H1 (cell line): Measurements from ENCODE around the gene BUD23. TPM values are rescaled to one million over a fixed set of nuclear protein-coding genes. Genes with fewer than 3 reads are reported as not detected.

Experiments
- polyA plus RNA-seq, 7 experiments: library from polyadenylated mRNA; depleted of rRNA in 3 of 7; stranded (reverse) in 5 of 7; unstranded in 2 of 7; fragments of >200 nt in 5 of 7; fragments of 200-250 nt in 2 of 7; gene quantifications; 1 replicate in 5 of 7; 2 replicates in 1 of 7; 4 replicates in 1 of 7; pipeline versions ENCODE4 v1.2.1 to v1.2.3, GENCODE V29; 2011 to 2013; ENCODE audit warnings: missing spikeins in 2 of 7, mixed read lengths in 2 of 7
- total RNA-seq: library from RNA; stranded (reverse); fragmentation: NEBNext Ultra II Directional; extraction: Animal tissue kit (Norgen Biotek cat#: 25700); gene quantifications from 2 replicates; pipeline ENCODE4 v1.2.1, GENCODE V29; 2021
- TF ChIP-seq, protein P1 (sequence below): fragments of 300-600 bp; sonication (generic); IDR thresholded peaks from 2 replicates; pipeline ENCODE4 v1.7.1; 2012; ENCODE audit warnings: low read length, moderate library complexity, mild to moderate bottlenecking, inconsistent platforms; ENCODE audit not compliant: insufficient replicate concordance

BUD23 gene
- total and polyA plus RNA-seq, 2 of the 8 experiments (the other 6 are each of a cell fraction or from before 2014, with no cell fraction given): 72.3 to 78.4 TPM

GRCh38 chr7:73703225-73703624, 19.8 kb downstream of the BUD23 start (continued):
- TF ChIP-seq, protein P1, sequence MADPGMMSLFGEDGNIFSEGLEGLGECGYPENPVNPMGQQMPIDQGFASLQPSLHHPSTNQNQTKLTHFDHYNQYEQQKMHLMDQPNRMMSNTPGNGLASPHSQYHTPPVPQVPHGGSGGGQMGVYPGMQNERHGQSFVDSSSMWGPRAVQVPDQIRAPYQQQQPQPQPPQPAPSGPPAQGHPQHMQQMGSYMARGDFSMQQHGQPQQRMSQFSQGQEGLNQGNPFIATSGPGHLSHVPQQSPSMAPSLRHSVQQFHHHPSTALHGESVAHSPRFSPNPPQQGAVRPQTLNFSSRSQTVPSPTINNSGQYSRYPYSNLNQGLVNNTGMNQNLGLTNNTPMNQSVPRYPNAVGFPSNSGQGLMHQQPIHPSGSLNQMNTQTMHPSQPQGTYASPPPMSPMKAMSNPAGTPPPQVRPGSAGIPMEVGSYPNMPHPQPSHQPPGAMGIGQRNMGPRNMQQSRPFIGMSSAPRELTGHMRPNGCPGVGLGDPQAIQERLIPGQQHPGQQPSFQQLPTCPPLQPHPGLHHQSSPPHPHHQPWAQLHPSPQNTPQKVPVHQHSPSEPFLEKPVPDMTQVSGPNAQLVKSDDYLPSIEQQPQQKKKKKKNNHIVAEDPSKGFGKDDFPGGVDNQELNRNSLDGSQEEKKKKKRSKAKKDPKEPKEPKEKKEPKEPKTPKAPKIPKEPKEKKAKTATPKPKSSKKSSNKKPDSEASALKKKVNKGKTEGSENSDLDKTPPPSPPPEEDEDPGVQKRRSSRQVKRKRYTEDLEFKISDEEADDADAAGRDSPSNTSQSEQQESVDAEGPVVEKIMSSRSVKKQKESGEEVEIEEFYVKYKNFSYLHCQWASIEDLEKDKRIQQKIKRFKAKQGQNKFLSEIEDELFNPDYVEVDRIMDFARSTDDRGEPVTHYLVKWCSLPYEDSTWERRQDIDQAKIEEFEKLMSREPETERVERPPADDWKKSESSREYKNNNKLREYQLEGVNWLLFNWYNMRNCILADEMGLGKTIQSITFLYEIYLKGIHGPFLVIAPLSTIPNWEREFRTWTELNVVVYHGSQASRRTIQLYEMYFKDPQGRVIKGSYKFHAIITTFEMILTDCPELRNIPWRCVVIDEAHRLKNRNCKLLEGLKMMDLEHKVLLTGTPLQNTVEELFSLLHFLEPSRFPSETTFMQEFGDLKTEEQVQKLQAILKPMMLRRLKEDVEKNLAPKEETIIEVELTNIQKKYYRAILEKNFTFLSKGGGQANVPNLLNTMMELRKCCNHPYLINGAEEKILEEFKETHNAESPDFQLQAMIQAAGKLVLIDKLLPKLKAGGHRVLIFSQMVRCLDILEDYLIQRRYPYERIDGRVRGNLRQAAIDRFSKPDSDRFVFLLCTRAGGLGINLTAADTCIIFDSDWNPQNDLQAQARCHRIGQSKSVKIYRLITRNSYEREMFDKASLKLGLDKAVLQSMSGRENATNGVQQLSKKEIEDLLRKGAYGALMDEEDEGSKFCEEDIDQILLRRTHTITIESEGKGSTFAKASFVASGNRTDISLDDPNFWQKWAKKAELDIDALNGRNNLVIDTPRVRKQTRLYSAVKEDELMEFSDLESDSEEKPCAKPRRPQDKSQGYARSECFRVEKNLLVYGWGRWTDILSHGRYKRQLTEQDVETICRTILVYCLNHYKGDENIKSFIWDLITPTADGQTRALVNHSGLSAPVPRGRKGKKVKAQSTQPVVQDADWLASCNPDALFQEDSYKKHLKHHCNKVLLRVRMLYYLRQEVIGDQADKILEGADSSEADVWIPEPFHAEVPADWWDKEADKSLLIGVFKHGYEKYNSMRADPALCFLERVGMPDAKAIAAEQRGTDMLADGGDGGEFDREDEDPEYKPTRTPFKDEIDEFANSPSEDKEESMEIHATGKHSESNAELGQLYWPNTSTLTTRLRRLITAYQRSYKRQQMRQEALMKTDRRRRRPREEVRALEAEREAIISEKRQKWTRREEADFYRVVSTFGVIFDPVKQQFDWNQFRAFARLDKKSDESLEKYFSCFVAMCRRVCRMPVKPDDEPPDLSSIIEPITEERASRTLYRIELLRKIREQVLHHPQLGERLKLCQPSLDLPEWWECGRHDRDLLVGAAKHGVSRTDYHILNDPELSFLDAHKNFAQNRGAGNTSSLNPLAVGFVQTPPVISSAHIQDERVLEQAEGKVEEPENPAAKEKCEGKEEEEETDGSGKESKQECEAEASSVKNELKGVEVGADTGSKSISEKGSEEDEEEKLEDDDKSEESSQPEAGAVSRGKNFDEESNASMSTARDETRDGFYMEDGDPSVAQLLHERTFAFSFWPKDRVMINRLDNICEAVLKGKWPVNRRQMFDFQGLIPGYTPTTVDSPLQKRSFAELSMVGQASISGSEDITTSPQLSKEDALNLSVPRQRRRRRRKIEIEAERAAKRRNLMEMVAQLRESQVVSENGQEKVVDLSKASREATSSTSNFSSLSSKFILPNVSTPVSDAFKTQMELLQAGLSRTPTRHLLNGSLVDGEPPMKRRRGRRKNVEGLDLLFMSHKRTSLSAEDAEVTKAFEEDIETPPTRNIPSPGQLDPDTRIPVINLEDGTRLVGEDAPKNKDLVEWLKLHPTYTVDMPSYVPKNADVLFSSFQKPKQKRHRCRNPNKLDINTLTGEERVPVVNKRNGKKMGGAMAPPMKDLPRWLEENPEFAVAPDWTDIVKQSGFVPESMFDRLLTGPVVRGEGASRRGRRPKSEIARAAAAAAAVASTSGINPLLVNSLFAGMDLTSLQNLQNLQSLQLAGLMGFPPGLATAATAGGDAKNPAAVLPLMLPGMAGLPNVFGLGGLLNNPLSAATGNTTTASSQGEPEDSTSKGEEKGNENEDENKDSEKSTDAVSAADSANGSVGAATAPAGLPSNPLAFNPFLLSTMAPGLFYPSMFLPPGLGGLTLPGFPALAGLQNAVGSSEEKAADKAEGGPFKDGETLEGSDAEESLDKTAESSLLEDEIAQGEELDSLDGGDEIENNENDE: no peak
- TF ChIP-seq, all 59 proteins: peak for 0
